Dedifferentiated amniotic fluid mesenchymal stem cell (primary cell): ENCODE measurements around the gene PCDHGB6.
"Not testable (repeated sequence)": the region's sequence is repeated elsewhere in the genome, so short reads cannot be mapped to it uniquely, and the experiment has no call there.

Experiments used
- DNase-seq: peaks from one replicate; pipeline ENCODE4 v3.0.0-alpha.2; 2016; ENCODE audit errors: extremely low spot score

The PCDHGB6 gene

DNA sequence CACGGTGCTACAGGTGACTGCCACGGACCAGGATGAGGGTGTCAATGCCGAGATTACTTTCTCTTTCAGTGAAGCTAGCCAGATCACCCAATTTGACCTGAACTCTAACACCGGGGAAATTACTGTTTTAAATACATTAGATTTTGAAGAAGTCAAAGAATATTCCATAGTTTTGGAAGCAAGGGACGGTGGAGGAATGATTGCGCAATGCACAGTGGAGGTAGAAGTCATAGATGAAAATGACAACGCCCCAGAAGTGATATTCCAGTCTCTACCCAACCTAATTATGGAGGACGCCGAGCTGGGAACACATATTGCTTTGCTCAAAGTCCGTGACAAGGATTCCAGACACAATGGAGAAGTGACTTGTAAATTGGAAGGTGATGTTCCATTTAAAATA, 19.2 kb upstream of the PCDHGB6 start:
- no peak for DNase-seq

DNA sequence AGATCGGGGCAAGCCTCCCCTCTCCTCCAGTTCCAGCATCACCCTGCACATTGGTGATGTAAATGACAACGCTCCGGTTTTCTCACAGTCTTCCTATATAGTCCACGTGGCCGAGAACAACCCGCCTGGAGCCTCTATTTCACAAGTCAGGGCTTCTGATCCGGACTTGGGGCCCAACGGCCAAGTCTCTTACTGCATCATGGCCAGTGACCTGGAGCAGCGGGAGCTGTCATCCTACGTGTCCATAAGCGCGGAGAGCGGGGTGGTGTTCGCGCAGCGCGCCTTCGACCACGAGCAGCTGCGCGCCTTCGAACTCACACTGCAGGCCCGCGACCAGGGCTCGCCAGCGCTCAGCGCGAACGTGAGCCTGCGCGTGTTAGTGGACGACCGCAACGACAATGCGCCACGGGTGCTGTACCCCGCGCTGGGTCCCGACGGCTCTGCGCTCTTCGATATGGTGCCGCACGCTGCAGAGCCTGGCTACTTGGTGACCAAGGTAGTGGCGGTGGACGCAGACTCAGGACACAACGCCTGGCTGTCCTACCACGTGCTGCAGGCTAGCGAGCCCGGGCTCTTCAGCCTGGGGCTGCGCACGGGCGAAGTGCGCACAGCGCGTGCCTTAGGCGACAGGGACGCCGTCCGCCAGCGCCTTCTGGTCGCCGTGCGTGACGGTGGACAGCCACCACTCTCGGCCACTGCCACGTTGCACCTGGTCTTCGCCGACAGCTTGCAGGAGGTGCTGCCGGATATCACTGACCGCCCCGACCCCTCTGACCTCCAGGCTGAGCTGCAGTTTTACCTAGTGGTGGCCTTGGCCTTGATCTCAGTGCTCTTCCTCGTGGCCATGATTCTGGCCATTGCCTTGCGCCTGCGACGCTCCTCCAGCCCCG, 18.4 kb upstream of the PCDHGB6 start:
- no peak for DNase-seq

DNA sequence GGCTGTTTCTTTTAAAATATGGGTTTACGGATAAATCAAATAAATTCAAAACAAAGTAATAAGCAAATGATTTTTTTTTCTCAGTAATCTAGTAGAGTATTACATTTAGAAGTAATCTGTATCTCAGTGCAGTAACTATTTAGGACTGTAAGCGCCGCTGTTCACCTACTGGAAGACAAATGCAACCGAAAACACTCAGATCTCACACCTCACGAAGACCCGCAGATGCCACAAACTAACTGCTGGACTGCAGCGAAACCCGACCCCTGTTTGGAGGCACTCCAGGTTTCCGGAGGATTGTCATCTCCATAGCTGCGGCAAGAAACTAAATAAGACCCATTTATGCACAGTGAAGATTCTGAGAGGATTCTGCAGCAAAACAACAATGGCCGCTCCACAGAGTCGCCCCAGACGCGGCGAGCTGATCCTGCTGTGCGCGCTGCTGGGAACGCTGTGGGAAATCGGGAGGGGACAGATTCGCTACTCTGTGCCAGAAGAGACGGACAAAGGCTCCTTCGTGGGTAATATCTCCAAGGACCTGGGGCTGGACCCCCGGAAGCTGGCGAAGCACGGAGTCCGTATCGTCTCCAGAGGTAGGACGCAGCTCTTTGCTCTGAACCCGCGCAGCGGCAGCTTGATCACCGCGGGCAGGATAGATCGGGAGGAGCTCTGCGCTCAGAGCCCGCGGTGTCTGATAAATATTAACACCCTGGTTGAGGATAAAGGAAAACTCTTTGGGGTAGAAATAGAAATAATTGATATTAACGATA, 15.2 kb upstream of the PCDHGB6 start, which contains the start of gene PCDHGA8:
Gene PCDHGA8 (plus strand): TSS at position 205 of the 770 bp plus-strand sequence. CDS start 181 bp downstream, at position 386.
- DNase-seq: no peak

DNA sequence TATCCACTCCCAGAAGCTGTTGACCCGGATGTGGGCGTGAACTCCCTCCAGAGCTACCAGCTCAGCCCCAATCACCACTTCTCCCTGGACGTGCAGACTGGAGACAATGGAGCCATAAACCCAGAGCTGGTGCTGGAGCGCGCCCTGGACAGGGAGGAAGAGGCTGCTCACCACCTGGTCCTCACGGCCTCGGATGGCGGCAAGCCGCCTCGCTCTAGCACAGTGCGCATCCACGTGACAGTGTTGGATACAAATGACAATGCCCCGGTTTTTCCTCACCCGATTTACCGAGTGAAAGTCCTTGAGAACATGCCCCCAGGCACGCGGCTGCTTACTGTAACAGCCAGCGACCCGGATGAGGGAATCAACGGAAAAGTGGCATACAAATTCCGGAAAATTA, 14.6 kb upstream of the PCDHGB6 start:
- DNase-seq: no peak

DNA sequence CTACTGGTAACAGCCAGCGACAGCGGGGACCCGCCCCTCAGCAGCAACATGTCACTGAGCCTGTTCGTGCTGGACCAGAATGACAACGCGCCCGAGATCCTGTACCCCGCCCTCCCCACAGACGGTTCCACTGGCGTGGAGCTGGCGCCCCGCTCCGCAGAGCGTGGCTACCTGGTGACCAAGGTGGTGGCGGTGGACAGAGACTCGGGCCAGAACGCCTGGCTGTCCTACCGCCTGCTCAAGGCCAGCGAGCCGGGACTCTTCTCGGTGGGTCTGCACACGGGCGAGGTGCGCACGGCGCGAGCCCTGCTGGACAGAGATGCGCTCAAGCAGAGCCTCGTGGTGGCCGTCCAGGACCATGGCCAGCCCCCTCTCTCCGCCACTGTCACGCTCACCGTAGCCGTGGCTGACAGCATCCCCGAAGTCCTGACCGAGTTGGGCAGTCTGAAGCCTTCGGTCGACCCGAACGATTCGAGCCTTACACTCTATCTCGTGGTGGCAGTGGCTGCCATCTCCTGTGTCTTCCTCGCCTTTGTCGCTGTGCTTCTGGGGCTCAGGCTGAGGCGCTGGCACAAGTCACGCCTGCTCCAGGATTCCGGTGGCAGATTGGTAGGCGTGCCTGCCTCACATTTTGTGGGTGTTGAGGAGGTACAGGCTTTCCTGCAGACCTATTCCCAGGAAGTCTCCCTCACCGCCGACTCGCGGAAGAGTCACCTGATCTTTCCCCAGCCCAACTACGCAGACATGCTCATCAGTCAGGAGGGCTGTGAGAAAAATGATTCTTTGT, 13.2 kb upstream of the PCDHGB6 start:
- not testable (repeated sequence) for DNase-seq

DNA sequence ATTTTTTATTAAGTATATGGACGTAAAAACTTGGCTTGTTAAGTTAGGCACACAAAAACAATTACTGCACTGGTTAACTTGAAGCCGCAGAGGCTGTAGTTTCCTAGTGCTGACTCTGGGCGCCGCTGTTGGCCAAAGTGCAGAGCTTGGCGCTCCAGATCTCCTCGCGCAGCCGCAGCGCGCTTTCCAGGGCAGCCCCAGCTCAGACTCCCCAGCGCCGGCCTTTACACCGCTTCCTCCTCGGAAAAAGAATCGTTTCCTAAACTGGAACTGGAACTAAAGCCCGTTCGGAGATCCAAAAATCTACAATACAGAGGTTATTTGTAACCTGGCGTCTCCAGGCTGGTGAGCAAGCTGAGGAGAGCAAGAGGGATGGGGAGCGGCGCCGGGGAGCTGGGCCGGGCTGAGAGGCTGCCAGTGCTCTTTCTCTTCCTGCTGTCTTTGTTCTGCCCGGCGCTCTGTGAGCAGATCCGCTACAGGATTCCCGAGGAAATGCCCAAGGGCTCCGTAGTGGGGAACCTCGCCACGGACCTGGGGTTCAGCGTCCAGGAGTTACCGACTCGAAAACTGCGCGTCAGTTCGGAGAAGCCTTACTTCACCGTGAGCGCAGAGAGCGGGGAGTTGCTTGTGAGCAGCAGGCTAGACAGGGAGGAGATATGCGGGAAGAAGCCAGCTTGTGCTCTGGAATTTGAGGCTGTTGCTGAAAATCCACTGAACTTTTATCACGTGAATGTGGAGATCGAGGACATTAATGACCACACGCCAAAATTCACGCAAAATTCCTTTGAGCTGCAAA, 9.9 kb upstream of the PCDHGB6 start, which contains the start of gene PCDHGB5:
Gene PCDHGB5 (plus strand): TSS at position 192 of the 796 bp plus-strand sequence. CDS start 181 bp downstream, at position 373.
- not testable (repeated sequence) for DNase-seq

DNA sequence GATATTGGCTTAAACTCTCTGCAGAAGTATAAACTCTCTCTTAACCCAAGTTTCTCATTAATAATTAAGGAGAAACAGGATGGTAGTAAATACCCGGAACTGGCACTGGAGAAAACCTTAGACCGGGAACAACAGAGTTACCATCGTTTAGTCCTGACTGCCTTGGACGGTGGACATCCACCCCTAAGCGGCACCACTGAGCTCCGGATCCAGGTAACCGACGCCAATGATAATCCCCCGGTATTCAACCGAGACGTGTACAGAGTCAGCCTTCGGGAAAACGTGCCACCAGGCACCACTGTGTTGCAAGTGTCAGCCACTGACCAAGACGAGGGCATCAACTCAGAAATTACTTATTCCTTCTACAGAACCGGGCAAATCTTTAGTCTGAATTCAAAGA, 9.2 kb upstream of the PCDHGB6 start:
- no peak for DNase-seq

DNA sequence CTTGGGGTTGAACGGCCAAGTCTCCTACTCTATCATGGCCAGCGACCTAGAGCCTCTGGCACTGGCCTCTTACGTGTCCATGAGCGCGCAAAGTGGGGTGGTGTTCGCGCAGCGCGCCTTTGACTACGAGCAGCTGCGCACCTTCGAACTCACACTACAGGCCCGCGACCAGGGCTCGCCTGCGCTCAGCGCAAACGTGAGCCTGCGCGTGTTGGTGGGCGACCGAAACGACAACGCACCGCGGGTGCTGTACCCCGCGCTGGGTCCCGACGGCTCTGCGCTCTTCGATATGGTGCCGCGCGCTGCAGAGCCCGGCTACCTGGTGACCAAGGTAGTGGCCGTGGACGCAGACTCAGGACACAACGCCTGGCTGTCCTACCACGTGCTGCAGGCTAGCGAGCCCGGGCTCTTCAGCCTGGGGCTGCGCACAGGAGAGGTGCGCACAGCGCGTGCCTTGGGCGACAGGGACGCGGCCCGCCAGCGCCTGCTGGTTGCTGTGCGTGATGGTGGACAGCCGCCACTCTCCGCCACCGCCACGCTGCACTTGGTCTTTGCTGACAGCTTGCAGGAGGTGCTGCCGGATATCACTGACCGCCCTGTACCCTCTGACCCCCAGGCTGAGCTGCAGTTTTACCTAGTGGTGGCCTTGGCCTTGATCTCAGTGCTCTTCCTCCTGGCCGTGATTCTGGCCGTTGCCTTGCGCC, 8.1 kb upstream of the PCDHGB6 start:
- no peak for DNase-seq

DNA sequence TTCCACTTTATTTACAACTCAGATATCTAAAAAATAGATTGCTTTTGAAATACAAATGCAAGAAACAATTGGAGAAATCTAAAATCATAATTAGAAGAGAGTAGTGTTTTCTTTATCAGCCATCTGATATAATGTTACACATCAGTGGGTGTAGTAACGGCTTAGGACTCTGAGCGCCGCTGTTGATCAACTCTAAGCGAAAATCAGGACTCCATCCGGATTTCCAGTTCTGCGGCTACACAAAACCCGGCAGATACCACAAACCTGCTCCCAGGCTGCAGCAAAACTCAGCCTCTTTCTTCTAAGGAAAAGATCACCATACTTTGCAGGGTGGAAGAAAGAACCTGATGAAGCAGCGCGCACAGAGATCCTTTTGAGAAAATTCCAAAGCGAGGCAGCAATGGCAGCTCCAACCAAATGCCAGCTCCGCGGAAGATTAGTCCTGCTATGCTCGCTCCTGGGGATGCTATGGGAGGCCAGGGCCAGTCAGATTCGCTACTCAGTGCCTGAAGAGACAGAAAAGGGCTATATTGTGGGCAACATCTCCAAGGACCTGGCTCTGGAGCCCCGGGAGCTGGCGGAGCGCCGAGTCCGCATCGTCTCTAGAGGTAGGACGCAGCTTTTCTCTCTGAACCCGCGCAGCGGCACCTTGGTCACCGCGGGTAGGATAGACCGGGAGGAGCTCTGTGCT, 5.1 kb upstream of the PCDHGB6 start, which contains the start of gene PCDHGA9:
Gene PCDHGA9 (plus strand): TSS at position 226 of the 691 bp plus-strand sequence. CDS start 175 bp downstream, at position 401.
- DNase-seq: no peak

DNA sequence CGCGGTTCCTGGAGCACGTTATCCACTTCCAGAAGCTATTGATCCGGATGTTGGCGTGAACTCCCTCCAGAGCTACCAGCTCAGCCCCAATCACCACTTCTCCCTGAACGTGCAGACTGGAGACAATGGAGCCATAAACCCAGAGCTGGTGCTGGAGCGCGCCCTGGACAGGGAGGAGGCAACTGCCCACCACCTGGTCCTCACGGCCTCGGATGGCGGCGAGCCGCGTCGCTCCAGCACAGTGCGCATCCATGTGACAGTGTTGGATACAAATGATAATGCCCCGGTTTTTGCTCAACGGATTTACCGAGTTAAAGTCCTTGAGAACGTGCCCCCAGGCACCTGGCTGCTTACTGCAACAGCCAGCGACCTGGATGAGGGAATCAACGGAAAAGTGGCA, 4.4 kb upstream of the PCDHGB6 start:
- DNase-seq: no peak

DNA sequence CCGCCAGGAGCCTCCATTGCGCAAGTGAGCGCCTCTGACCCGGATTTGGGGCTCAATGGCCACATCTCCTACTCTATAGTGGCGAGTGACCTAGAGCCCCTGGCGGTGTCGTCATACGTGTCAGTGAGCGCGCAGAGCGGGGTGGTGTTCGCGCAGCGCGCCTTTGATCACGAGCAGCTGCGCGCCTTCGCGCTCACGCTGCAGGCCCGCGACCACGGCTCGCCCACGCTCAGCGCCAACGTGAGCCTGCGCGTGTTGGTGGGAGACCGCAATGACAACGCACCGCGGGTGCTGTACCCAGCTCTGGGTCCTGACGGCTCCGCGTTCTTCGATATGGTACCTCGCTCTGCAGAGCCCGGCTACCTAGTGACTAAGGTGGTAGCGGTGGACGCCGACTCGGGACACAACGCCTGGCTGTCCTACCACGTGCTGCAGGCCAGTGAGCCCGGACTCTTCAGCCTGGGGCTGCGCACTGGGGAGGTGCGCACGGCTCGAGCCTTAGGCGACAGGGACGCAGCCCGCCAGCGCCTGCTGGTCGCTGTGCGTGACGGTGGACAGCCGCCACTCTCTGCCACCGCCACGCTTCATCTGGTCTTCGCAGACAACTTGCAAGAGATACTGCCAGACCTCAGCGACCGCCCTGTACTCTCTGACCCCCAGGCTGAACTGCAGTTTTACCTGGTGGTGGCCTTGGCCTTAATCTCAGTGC, 1.9 kb downstream of the PCDHGB6 start:
- DNase-seq: no peak

DNA sequence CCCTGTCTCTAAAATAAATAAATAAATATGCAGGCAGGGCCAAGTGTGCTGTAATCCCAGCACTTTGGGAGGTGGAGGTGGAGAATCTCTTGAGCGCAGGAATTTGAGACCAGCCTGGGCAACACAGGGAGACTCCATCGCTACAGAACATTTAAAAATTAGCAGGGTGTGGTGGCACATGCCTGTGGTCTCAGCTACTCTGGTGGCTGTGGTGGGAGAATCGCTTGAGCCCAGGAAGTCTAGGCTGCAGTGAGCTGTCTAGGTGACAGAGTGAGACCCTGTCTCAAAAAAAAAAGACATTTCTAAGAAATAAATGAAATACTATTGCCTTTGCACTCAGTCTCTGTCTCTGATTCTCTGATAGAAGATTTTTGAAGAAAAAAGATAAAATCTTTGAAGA, 3.8 kb downstream of the PCDHGB6 start:
- DNase-seq: no peak

DNA sequence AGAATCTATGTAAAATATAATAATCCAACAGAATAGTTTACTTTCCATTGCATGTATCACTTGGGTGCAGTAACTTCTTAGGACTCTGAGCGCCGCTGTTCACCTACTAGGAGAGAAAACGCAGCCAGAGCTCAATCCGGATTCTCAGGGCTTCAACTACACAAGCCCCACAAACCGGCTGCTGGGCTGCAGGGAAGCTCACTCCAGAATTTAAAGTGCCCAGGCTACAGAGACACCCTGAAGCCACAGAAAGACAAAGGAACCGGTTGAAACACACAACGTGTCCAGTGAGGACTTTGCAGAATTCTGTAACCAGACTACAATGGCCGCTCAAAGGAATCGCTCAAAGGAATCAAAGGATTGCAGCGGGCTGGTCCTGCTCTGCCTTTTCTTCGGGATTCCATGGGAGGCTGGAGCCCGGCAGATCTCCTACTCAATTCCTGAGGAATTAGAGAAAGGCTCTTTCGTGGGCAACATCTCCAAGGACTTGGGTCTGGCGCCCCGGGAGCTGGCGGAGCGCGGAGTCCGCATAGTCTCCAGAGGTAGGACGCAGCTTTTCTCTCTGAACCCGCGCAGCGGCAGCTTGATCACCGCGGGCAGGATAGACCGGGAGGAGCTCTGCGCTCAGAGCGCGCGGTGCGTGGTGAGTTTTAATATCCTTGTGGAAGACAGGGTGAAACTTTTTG, 5.2 kb downstream of the PCDHGB6 start, which contains the start of gene PCDHGA10:
Gene PCDHGA10 (plus strand): TSS at position 134 of the 686 bp plus-strand sequence. CDS start 189 bp downstream, at position 323.
- peak; percentile 96 for DNase-seq

DNA sequence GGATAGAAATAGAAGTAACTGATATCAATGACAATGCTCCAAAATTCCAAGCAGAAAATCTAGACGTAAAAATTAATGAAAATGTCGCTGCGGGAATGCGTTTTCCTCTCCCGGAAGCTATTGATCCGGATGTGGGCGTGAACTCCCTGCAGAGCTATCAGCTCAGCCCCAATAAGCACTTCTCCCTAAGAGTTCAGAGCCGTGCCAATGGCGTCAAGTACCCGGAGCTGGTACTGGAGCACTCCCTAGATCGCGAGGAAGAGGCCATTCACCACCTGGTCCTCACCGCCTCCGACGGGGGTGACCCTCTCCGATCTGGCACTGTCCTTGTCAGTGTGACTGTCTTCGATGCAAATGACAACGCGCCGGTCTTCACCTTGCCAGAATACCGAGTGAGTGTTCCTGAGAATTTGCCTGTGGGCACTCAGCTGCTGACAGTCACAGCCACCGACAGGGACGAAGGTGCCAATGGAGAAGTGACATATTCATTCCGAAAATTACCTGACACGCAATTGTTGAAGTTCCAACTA, 5.8 kb downstream of the PCDHGB6 start:
- no peak for DNase-seq

DNA sequence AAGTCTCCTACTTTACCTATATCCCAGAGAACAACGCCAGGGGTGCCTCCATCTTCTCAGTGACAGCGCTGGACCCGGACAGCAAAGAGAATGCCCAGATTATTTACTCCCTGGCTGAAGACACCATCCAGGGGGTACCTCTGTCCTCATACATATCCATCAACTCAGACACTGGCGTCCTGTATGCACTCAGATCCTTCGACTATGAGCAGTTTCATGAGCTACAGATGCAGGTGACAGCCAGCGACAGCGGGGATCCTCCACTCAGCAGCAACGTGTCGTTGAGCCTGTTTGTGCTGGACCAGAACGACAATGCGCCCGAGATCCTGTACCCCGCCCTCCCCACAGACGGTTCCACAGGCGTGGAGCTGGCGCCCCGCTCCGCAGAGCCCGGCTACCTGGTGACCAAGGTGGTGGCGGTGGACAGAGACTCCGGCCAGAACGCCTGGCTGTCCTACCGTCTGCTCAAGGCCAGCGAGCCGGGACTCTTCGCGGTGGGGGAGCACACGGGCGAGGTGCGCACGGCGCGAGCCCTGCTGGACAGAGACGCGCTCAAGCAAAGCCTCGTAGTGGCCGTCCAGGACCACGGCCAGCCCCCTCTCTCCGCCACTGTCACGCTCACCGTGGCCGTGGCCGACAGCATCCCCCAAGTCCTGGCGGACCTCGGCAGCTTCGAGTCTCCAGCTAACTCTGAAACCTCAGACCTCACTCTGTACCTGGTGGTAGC, 6.9 kb downstream of the PCDHGB6 start:
- not testable (repeated sequence) for DNase-seq

DNA sequence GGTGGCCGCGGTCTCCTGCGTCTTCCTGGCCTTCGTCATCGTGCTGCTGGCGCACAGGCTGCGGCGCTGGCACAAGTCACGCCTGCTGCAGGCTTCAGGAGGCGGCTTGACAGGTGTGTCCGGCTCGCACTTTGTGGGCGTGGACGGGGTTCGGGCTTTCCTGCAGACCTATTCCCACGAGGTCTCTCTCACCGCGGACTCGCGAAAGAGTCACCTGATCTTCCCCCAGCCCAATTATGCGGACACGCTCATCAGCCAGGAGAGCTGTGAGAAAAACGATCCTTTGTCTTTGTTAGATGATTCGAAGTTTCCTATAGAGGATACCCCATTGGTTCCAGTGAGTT, 7.4 kb downstream of the PCDHGB6 start:
- DNase-seq: not testable (repeated sequence)

DNA sequence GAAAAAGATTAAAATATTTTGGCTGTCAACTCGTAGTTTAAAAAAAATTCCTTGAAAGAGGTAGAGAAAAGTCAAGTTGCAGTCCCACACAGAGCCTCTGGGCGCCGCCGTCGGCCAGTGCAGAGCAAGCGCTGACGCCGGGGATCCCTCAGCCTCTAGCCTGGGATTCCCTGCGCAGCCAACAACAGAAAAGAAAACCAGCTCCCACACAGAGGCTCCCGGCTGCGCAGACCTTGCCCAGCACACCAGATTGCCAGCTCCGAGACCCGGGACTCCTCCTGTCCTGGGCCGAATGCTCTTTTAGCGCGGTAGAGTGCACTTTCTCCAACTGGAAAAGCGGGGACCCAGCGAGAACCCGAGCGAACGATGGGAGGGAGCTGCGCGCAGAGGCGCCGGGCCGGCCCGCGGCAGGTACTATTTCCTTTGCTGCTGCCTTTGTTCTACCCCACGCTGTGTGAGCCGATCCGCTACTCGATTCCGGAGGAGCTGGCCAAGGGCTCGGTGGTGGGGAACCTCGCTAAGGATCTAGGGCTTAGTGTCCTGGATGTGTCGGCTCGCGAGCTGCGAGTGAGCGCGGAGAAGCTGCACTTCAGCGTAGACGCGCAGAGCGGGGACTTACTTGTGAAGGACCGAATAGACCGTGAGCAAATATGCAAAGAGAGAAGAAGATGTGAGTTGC, 9.8 kb downstream of the PCDHGB6 start, which contains the start of gene PCDHGB7:
Gene PCDHGB7 (plus strand): TSS at position 184 of the 679 bp plus-strand sequence. CDS start 183 bp downstream, at position 367.
- not testable (repeated sequence) for DNase-seq
